ENCODE results near the gene RHO.

The RHO gene

GRCh38 chr3:129548104-129548965 is 19.9 kb downstream of the RHO start:
- DNase-seq: no peak

GRCh38 chr3:129549006-129549800 is 20.8 kb downstream of the RHO start:
- no peak for DNase-seq

- DNase-seq: no peak
Measured at GRCh38 chr3:129549805-129550204, 21.4 kb downstream of the RHO start.

GRCh38 chr3:129552287-129553050 is 24.0 kb downstream of the RHO start:
- DNase-seq: no peak

GRCh38 chr3:129553171-129553570 is 24.7 kb downstream of the RHO start:
- DNase-seq: no peak

GRCh38 chr3:129553719-129554118 is 25.3 kb downstream of the RHO start:
- no peak for DNase-seq

GRCh38 chr3:129554356-129555152 is 26.1 kb downstream of the RHO start:
- DNase-seq: no peak

- no peak for DNase-seq
Measured at GRCh38 chr3:129555153-129555550, 26.7 kb downstream of the RHO start.

GRCh38 chr3:129555616-129556357 is 27.3 kb downstream of the RHO start:
- DNase-seq: no peak

- DNase-seq: no peak
Measured at GRCh38 chr3:129556358-129556695, 27.9 kb downstream of the RHO start.

GRCh38 chr3:129556890-129557547 is 28.6 kb downstream of the RHO start:
- DNase-seq: no peak

GRCh38 chr3:129557548-129557894 is 29.1 kb downstream of the RHO start:
- DNase-seq: no peak

GRCh38 chr3:129558081-129558771 is 29.8 kb downstream of the RHO start:
- no peak for DNase-seq

- DNase-seq: no peak
Measured at GRCh38 chr3:129558772-129559564, 30.5 kb downstream of the RHO start.

GRCh38 chr3:129559565-129560079 is 31.2 kb downstream of the RHO start:
- DNase-seq: no peak

- no peak for DNase-seq
Measured at GRCh38 chr3:129560269-129560787, 31.9 kb downstream of the RHO start.

- DNase-seq: no peak
Measured at GRCh38 chr3:129560911-129561594, 32.6 kb downstream of the RHO start.

GRCh38 chr3:129561619-129562248 is 33.3 kb downstream of the RHO start:
- no peak for DNase-seq
